Stimulated activated CD4-positive, alpha-beta T cell treated with anti-CD3 and anti-CD28 coated beads, Interleukin-12 subunit alpha, Interleukin-12 subunit beta, amount 100 ng/mL, for 48 hours (primary cell): ENCODE results near the gene AP3B1.

ENCODE experiments used
- DNase-seq, 3 donors: peaks; one replicate each; pipeline ENCODE4 v3.0.0-alpha.2; 2020; ENCODE audit warnings: low read depth in 2 of 3, low spot score in 1 of 3

The AP3B1 gene

DNA sequence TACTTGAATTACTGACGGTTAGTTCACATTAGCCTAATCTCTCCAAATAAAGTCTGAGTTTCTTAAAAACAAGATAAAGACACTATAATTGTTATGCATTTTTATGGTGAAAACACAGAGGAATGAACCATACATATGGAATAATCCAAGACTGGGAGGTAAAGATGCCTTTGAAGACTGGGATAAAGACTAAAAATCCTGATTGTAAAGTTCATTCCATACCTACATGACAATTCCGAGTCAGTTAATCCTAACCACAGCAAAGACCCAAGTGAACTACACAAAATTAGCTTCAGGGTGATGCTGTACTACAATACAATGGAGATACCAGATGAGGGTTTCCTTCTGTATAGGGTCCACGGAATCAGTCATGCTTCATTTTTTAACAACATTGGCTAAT, 6.3 kb downstream of the AP3B1 start:
- no peak for DNase-seq

DNA sequence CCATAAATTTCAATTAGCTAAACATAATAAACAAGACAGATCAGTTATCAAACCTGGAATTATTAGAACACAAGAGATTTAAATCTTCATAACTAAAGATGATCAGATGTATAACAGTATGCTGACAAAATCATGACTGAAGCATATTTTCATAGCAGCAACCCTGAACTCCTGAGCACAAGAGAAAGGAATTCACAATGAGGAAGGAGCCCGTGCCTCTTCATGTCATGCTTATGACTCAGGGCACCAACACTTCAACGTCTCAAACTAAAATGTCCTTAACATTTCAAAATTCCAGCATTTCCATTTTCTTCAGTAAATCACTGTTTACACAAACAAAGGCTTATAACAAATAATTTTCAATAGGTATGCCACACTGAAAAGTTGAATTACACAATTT, 6.7 kb downstream of the AP3B1 start:
- no peak for DNase-seq

DNA sequence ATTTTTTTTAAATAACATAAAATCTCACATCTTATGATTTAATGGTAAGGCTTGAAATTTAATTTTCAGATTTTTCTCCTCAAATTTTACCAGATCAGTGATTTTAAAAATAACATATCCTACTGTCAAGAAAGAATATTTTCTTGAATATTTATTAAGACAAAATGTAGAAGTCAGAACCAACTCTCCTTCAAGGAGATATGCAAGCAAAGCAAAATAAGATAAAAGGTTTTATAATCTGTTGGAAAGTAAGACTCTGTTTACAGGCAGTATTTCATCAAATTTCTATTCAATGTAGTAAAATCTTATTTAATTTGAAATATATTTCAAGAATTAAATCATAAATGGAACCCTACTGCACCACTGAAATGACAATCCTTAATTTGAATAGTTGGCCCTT, 7.3 kb downstream of the AP3B1 start:
- no peak for DNase-seq

- no peak for DNase-seq
These were observed 8.2 kb downstream of the AP3B1 start for GRCh38 chr5:78286290-78286689.

GRCh38 chr5:78283802-78284201, 10.7 kb downstream of the AP3B1 start:
- DNase-seq = no peak

DNA sequence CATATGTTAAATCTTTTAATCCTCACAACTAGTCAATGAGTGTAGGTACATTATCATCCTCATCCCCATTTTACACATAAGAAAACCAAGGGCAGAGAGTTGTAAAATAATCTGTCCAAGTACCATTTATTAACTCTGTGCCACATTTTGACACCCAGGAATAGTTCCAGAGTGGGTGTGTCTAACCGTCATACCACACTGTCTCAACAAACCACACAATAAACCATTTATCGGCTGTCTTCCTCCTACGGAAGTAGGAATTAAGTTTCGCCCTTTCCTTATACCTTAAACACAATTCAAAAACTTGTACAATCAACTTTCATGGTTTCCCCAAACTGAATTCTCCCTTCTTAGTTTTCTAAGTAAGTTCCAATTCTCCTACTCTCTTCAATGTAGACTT, 11.4 kb downstream of the AP3B1 start:
- no peak for DNase-seq

DNA sequence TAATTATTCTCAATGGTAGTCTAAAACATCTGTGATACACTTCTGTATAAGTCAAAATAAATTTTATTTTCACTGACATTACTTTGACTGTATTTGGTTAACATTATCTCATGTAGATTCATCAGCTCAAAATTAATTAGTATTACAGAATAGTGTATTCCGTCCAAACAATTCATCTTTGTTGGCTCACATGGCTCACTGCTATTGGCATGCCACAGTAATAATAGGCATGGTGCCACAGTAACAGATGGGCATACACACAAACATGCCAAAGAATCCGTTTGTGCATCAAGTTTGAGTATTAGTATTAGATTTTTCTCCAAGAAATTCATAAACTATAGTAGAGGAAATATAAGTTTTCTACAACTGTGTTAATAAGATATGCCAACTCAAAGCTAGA, 14.2 kb downstream of the AP3B1 start:
- DNase-seq = no peak

GRCh38 chr5:78279194-78279593, 15.3 kb downstream of the AP3B1 start:
- no peak for DNase-seq

DNA sequence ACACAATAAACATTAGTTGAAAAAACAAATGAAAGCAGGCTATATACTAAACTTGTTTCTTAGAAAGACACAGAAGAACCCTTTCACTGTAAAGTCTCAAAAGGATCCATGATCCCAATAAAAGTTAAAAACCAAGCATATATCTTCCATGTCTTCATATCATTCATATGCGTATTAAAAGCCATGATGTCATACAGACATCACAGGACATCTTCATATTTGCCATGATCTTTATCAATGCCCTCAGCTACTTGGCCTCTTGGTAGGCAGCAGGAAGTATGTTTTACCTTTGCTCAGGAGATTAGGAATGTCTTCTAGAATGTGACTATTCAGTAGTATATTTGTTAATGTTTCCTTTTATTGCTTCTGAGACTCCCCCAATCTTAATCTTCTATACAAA, 16.8 kb downstream of the AP3B1 start:
- no peak for DNase-seq

GRCh38 chr5:78275998-78276543, 18.4 kb downstream of the AP3B1 start:
- no peak for DNase-seq

GRCh38 chr5:78274540-78275197, 19.8 kb downstream of the AP3B1 start:
- DNase-seq = no peak

DNA sequence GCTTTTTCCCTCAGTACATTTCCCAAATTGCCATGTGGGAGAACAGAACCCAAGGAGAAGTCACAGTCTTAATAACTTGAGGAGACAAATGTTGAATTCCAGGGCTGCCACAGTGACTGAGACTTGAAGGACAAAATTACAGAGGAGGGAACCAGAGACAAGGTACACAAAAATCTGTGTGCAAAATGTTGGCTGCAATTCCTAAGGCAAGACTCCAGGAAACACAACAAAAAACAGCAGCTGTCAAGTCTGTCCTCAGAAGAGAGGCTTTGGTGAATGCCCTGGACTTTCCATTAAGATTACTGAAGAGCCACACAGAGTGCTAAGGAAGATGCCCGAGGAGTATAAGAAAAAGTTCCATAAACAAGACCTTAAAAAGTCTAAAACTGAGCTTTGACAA, 21.1 kb downstream of the AP3B1 start:
- DNase-seq = no peak

DNA sequence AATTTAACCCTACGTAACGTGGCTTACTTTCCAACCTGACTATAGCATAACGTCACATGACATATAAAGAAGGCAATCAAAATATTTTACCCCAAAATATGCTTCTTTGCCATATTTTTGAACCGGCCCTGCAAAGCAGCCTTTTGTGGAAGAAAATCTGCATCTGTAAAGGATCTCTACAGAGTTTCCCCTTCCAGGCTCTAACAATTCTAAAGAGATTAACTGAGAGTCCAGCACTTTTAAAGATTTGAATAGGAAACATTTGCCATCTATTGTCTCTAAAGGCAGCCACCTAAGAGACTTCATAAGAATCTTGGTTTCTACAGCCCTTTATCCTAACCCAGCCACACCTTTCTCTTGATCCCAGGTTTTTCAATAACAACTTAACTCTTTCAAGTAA, 22.7 kb downstream of the AP3B1 start:
- DNase-seq = no peak

DNA sequence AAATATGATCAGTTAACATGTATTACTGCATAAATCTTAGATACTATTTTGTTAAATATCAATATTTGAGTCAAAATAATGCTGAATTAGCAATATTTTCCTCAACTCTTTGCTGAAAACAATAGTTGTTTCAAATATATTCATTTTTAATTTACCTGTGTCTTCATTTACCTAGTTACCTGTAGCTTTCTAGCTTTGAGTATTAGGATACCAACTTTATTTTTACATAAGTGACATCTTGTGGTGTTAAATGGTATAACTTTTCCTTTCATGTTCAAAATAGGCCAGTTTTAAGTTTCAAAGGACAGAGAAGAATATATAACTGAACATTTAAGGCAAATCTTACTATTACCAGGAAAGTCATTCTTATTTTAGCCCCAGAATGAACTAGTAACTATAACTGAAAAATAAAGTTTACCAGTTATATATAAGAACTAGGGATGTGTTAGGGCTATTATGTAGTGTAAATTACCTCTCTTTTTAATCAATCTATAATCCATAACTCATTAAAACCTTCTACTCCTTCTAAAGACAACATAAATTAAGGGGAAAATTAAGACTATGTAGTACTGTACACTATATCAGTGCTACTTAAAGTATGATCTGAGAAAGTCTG, 25.3 kb downstream of the AP3B1 start:
- DNase-seq = no peak

GRCh38 chr5:78268356-78268755, 26.1 kb downstream of the AP3B1 start:
- no peak for DNase-seq

DNA sequence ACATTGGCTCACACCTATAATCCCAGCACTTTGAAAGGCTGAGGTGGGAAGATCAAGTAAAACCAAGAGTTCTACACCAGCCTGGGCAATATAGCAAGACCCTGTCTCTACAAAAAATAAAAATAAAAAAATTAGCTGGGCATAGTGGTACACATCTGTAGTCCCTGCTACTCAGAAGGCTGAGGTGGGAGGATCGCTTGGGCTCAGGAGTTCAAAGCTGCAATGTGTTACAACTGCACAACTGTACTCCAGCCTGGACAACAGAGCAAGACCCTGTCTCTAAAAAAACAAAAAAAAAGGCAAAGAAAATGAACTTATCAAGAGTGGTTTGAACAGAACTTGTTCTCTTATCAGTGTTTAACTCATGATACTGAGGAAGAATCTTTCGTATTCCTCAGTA, 29.3 kb downstream of the AP3B1 start:
- DNase-seq = no peak

DNA sequence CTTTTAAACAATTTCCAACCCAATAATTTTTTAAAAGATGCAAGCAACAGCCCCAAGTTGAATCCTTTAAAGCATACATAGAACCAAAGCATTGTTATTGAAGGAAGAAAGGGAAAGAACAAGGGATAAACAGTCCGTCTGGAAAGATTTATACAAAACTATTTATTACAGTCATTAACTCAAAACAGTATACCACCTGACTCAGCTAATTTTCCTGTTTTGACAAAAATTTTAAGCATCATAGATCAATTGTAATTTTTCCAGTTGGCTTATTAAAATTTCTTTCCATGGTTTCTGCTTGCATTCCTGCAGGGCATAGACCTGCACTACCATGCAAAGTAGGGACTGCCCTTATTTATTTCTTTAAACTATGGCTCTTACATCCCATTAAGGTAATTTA, 29.9 kb downstream of the AP3B1 start:
- DNase-seq = no peak

DNA sequence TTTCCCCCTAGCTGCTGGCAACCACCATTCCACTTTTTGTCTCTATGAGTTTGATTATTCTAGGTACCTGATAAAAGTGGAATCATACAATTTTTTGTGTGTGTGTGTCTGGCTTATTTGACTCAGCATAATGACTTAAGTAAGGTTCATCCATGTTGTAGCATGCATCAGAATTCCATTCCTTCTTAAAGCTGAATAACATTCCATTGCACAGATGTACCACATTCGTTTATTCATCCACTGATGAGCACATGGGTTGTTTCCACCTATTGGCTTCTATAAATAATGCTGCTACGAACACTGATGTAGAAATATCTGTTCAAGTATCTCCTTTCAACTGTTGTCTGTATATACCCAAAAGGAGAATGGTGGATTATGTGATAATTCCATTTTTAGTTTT, 33.7 kb downstream of the AP3B1 start:
- no peak for DNase-seq

- DNase-seq = no peak
These were observed 41.3 kb downstream of the AP3B1 start for GRCh38 chr5:78253201-78253600.

DNA sequence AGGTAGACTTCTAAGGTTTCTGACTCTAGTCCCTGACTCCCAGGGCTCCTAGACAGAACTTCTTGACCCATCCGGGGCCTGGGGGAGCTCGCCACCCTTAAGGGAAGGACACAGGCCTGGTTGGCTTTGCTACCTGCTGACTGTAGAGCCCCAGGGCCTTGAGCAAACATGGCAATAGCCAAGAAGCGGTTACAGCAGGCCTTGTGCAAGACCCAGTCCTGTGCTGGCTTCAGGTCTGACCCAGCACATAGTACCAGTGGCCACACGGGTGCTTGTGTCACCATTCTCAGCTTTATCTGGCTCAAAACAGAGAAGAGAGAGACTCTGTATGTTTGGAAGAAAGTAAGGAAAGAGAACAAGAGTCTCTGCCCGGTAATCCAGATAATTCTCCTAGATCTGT, 41.8 kb downstream of the AP3B1 start:
- no peak for DNase-seq

DNA sequence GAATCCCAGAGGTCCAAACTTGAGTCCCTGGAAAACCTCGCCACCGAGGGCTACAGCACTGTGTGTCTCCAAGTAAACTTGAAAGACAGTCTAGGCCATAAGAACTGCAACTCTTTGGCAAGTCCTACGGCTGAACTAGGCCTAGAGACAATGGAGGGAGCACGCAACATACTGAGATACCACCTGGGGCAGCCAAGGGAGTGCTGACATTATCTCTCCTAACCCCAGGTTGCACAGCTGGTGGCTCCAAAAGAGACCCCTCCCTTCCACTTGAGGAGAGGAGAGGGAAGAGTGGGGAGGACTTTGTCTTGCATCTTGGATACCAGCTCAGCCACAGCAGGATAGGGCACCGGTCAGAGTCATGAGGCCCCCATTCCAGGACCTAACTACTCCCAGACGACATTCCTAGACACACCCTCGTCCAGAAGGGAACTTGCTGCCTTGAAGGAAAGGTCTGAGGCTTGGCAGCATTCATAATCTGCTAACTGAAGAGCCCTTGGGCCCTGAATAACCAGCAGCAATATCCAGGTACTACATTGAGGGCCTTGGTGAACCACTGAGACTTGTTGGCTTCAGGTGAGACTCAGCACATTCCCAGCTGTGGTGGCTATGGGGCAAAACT, 42.7 kb downstream of the AP3B1 start:
- no peak for DNase-seq

GRCh38 chr5:78245136-78245535, 49.4 kb downstream of the AP3B1 start:
- no peak for DNase-seq

DNA sequence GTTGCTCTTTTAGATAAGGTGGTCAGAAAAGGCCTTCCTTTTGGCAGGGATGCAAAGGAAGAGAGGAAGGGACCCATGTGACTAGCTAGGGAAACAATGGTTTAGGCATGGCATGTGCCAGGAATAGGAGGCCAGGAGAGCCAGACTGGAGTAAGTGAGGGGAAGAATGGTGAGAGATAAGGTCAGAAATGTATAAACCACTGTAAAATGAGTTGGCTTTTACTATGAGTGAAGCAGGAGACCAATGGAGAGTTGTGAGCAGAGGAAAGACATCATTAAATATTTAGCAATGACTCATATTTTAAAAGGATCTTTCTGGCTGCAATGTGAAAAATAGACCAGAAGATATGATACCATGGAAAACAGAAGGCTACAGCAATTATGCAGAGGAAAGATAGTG, 50.9 kb downstream of the AP3B1 start:
- no peak for DNase-seq
